Heart left ventricle (tissue), 16 donors: ENCODE measurements around the gene SLIT3. TPM values are rescaled to one million over a fixed set of nuclear protein-coding genes. Genes with fewer than 3 reads are reported as not detected.
A peak's percentile ranks its signal among the peaks of the same experiment; 100 is the strongest.

Source experiments
- ATAC-seq, 4 donors: fragments of 200-7000 bp; cut with Tn5 transposase; one replicate each; pipeline ENCODE4 v1.9.1; 2020 to 2022; ENCODE audit warnings: moderate library complexity in 4 of 4, mild to moderate bottlenecking in 3 of 4, moderate number of reproducible peaks in 1 of 4
- DNase-seq, 5 donors: peaks; one replicate each; pipeline ENCODE4 v3.0.0-alpha.2; 2020
- H3K27ac ChIP-seq, 12 donors: fragments of 200-600 bp; sonication (generic) in 4 of 12; one replicate each; pipeline versions ENCODE4 v1.5.0 to v1.8.0; 2016 to 2022; ENCODE audit warnings: mild to moderate bottlenecking in 2 of 12
- H3K27me3 ChIP-seq, 9 donors: fragments of 200-600 bp; sonication (generic) in 2 of 9; one replicate each; pipeline versions ENCODE4 v1.5.1 to v1.8.0; 2016 to 2022; ENCODE audit warnings: mild to moderate bottlenecking in 3 of 9
- H3K36me3 ChIP-seq, 9 donors: fragments of 200-600 bp; sonication (generic) in 2 of 9; one replicate each; pipeline versions ENCODE4 v1.5.0 to v1.8.0; 2018 to 2022; ENCODE audit warnings: mild to moderate bottlenecking in 2 of 9
- H3K4me1 ChIP-seq, 12 donors: fragments of 200-600 bp; sonication (generic) in 4 of 12; one replicate each; pipeline versions ENCODE4 v1.5.0 to v1.8.0; 2016 to 2022; ENCODE audit warnings: mild to moderate bottlenecking in 3 of 12
- H3K4me3 ChIP-seq, 12 donors: fragments of 200-600 bp; sonication (generic) in 4 of 12; one replicate each; pipeline versions ENCODE4 v1.5.0 to v1.8.0; 2017 to 2022; ENCODE audit warnings: mild to moderate bottlenecking in 9 of 12, moderate library complexity in 4 of 12
- H3K9me3 ChIP-seq, 12 donors: fragments of 200-600 bp; sonication (generic) in 4 of 12; one replicate each; pipeline versions ENCODE4 v1.5.0 to v1.8.0; 2016 to 2022; ENCODE audit warnings: mild to moderate bottlenecking in 1 of 12
- CTCF ChIP-seq, 12 donors: fragments of 200-600 bp; sonication (generic) in 4 of 12; IDR thresholded peaks; one replicate each; pipeline versions ENCODE4 v1.5.0 to v1.8.0; 2018 to 2022; ENCODE audit warnings: antibody characterized with exemption in 12 of 12, mild to moderate bottlenecking in 5 of 12
- POLR2A ChIP-seq, 2 donors: fragments of 450-650 bp; IDR thresholded peaks; one replicate each; pipeline ENCODE4 v1.6.1; 2017; ENCODE audit warnings: antibody characterized with exemption in 2 of 2, mild to moderate bottlenecking in 2 of 2, moderate library complexity in 2 of 2
- WGBS, 4 donors: extraction: QIAGEN DNeasy Blood & Tissue Kit in 2 of 4; methylation state at CpG; one replicate each; pipeline versions ENCODE4 v1.1.5 to v1.1.7; 2013 to 2018; 5-methylcytosine and 5-hydroxymethylcytosine counted together
- intact Hi-C, 10 donors: fragments of 100-400 bp; cut with DNase I; formaldehyde crosslinking; loops; one replicate each; pipeline versions ENCODE4 v1.11.1 to v1.14.2; 2022
- polyA plus RNA-seq, 2 donors: library from polyadenylated mRNA; stranded (reverse); fragments of 200-250 nt; gene quantifications; one replicate each; pipeline ENCODE4 v1.2.3, GENCODE V29; 2013
- total RNA-seq, 9 donors: library from RNA; depleted of rRNA in 2 of 9; stranded (reverse); fragments of >200 nt in 2 of 9; fragmentation: NEBNext Ultra II Directional in 3 of 9; extraction: Animal tissue kit (Norgen Biotek cat#: 25700) in 3 of 9; gene quantifications; one replicate each; pipeline versions ENCODE4 v1.1.0 to v1.2.4, GENCODE V29; 2016 to 2023
- donor health status: ischemic (EF 13 %, LVEDD 7.1; RV severe dilation, severe dysfunction).
- donor health status: healthy with polysubstance abuse.
- donor health status: DM: no; HTN: yes; CAD: no.
- donor health status: DM: no; HTN: no; CAD: no.
- donor health status: ischemic (EF 25% LVEDD 6.9; RV normal size, moderate dysfunction).
- donor health status: ischemic (EF 25% LVEDD 5.7; RV mildly dilated, moderate dysfunction).
- donor health status: healthy.
- donor health status: DM: yes; HTN: yes; CAD: no.
- donor health status: ischemic (EF 35%, LVEDD 5.7; RV mildly dilated, moderate dysfunction).
- donor health status: nonischemic (EF 11% LVEDD 7.7; RV severe dilation, severe dysfunction).
- donor health status: DM: yes; HTN: yes; CAD: no.
- donor health status: PGD.
- donor health status: ischemic (EF 29% LVEDD 5.4; RV normal size, mild dysfunction).
- donor health status: nonischemic (EF 23%, LVEDD 6.1; RV moderate dilation, normal function).

Gene SLIT3
- total and polyA plus RNA-seq, 11 donors = 2.3 to 40.3 (median 14.4) TPM

GRCh38 chr5:169029037-169029436 lies 271.9 kb downstream of the SLIT3 start:
- TF ChIP-seq POLR2A (IDR thresholded peaks at IDR 0.05) (no peak), CTCF (IDR thresholded peaks at IDR 0.05) (no peak)
- Histone ChIP-seq H3K27me3 (no peaks in the 10 kb centered on the region), H3K9me3 (peaks cover 0 to 8% (median 0%) of the 10 kb centered on the region in 12 donors), H3K4me3 (no peak overlapping the region), H3K27ac (no peak overlapping the region), H3K36me3 (no peaks in the 10 kb centered on the region), H3K4me1 (peaks cover 0 to 3% (median 0%) of the 10 kb centered on the region in 12 donors)
- DNase-seq = no peak
- no peak for ATAC-seq
- intact Hi-C loops = no loop called here
- WGBS, 4 donors = 70 to 90% (median 78%) methylated on average over 3 of the region's 3 CpGs

- Histone ChIP-seq H3K4me1 (peaks cover 0 to 3% (median 0%) of the 10 kb centered on the region in 12 donors), H3K4me3 (no peak overlapping the region), H3K27me3 (no peaks in the 10 kb centered on the region), H3K27ac (no peak overlapping the region), H3K9me3 (no peaks in the 10 kb centered on the region), H3K36me3 (no peaks in the 10 kb centered on the region)
- WGBS, 4 donors = 49 to 63% (median 56%) methylated on average over 11 of the region's 11 CpGs
- no peak for ATAC-seq
- no peak for DNase-seq
- TF ChIP-seq CTCF (IDR thresholded peaks at IDR 0.05) (no peak), POLR2A (IDR thresholded peaks at IDR 0.05) (no peak)
- intact Hi-C loops = no loop called here
These were observed 273.4 kb downstream of the SLIT3 start for GRCh38 chr5:169027501-169028061.

GRCh38 chr5:169025491-169025890 lies 275.4 kb downstream of the SLIT3 start:
- ATAC-seq (no peak), DNase-seq (no peak)
- no peak overlapping the region for H3K27ac ChIP-seq
- no peak overlapping the region for H3K4me3 ChIP-seq
- intact Hi-C loops = no loop called here
- H3K9me3 ChIP-seq = no peaks in the 10 kb centered on the region
- H3K27me3 ChIP-seq = no peaks in the 10 kb centered on the region
- H3K36me3 ChIP-seq = no peaks in the 10 kb centered on the region
- TF ChIP-seq POLR2A (IDR thresholded peaks at IDR 0.05) = no peak
- no peak for TF ChIP-seq CTCF (IDR thresholded peaks at IDR 0.05)
- WGBS, 4 donors = 74 to 91% (median 89%) methylated on average over 1 of the region's 1 CpG
- peaks cover 0 to 3% (median 0%) of the 10 kb centered on the region in 12 donors for H3K4me1 ChIP-seq

- ATAC-seq = peak; percentile 43 to 64 (median 60)
These were observed 276.5 kb downstream of the SLIT3 start for GRCh38 chr5:169024421-169024820.

More at GRCh38 chr5:169024421-169024820, 276.5 kb downstream of the SLIT3 start:
- H3K27ac ChIP-seq = no peak overlapping the region
- DNase-seq = peak in 1 of 5 donors; percentile 34
- H3K4me1 ChIP-seq = peaks cover 0 to 3% (median 0%) of the 10 kb centered on the region in 12 donors
- intact Hi-C loops = no loop called here
- no peak for TF ChIP-seq CTCF (IDR thresholded peaks at IDR 0.05)
- TF ChIP-seq POLR2A (IDR thresholded peaks at IDR 0.05) = no peak
- H3K9me3 ChIP-seq = no peaks in the 10 kb centered on the region
- WGBS, 4 donors = 53 to 78% (median 60%) methylated on average over 11 of the region's 11 CpGs
- H3K4me3 ChIP-seq = no peak overlapping the region
- no peaks in the 10 kb centered on the region for H3K36me3 ChIP-seq
- no peaks in the 10 kb centered on the region for H3K27me3 ChIP-seq
